Stimulated activated CD8-positive, alpha-beta memory T cell treated with anti-CD3 and anti-CD28 coated beads, Interleukin-4, amount 100 ng/mL, for 4 hours (primary cell): ENCODE results near the gene COL13A1.

Experiments
- DNase-seq, 2 donors: peaks; one replicate each; pipeline ENCODE4 v3.0.0-alpha.2; 2020; ENCODE audit warnings: low read depth in 2 of 2, low spot score in 1 of 2

COL13A1 gene

DNA sequence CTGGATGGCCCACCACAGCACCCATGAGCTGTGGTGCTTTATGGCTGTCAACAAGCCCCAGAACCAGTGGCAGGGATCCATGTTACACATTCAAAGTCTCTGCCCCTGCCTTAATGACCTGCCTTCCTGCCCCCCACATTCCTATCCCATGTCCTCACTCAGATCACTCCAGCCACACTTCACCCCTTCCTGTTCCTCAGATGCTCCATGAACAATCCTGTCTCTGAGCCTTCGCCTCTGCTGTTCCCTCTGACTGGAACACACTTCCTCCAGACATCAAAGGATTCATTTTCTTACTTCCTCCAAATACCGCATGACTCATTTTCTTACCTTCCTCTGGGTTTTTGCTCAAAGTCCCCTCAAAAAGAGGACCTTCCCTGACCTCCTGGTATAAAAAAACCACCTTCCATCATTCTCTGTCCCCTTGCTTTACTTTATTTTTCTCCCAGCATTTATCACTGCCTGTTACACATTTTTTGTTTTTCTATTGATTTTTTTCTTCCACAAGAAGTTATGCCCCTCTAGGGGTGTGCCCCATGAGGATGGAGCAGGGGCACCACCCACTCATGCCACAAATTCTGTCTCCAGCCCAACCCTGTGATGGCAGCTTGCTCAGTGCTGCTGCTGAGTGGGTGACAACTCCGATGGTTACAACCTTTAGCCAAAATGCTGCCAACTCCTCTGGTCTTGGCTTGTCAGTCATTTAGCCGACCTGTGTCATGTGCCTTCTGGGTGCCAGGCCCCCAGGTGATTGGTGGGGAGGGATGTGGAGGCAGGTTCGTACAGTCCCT lies 18.2 kb downstream of the COL13A1 start:
- DNase-seq: no peak

DNA sequence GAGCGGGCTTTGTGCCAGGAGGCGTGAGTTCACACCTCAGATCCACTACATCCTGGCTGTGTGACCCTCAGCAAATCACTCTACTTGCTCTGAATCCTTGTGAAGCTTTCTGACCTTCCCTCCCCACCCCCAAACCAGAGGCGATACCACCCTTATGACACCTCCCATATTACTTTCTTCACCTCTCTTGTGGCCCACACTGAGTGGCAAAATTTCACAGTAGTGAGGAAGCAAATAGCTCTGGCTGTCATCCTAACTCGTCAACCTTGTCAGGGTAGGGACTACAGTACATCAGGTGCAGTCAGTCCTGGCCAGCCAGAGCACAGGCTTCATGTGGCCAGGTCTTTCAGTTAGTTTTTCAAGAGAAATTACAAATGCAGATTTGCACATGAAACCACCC lies 19.1 kb downstream of the COL13A1 start:
- DNase-seq: no peak

DNA sequence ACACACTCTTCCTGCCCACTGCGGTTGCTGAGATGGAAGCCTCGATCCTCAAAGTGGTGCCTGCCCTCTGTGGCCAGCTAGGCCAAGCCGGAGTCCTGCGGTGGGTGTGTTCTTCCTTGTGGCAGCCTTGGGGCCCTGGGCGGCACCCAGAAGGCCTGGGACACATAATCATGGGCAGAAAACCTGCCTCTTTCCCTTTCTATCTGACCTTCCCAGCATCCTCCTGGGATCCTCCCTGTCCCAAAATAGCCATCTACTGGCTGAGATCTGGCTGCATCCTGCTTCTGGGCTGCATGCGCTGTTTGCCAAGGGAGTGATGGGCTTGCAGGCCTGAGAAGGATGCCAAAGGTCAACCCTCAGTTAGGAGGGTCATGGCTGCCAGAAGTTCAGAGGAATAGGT lies 23.9 kb downstream of the COL13A1 start:
- DNase-seq: no peak

DNA sequence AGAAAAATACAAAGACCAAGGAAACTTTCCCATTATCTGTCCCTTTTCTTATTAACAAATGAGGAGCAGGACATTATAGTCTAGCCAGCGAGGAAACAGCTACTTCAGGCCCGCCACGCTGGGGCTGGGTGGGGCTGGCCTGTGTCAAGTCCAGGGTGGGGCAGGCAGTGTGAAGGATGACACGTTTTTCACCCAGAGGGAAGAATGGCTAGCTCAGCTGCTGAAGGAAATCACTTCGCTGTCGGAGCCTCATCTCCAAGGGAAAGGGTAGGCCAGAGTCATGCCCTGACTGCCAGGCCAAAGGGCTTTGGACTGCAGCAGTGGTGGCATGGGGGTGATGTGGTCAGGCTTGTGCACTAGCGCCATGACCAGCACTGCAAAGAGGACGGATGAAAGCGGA lies 24.4 kb downstream of the COL13A1 start:
- no peak for DNase-seq

DNA sequence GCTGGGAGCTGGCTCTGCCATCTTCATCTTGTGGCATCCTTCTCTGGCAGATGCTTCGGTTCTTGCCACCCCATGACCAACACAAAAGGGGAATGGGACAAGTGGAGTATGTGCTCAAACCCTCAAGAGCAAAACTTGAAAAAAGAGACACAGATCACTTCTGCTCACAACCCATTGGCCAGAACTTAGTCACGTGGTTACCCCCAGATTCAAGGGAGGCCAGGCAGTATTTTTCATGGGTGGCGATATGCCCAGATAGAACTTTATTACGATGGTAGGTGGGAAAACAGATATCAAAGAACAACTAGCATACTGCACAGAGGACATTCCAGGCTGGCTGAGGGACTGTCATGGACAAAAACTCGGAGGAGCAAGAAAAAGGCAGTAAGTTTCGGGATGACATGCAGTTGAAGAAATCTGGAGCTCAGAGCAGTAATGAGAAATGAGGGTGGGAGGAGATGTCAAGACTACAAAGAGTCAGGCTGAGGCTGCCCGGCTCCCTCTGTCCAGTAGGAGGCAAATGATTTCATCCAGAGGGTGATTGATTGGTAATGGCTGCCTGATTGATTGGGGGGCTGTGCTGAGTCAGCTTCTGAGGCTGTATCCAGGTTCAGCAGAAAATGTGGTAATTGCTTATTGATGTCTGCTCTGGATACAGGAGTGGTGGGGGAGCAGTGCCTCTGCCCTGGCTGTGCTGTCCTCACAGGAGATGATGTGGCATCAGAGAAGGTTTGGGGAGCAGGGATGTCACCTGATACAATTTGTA lies 25.3 kb downstream of the COL13A1 start:
- no peak for DNase-seq

DNA sequence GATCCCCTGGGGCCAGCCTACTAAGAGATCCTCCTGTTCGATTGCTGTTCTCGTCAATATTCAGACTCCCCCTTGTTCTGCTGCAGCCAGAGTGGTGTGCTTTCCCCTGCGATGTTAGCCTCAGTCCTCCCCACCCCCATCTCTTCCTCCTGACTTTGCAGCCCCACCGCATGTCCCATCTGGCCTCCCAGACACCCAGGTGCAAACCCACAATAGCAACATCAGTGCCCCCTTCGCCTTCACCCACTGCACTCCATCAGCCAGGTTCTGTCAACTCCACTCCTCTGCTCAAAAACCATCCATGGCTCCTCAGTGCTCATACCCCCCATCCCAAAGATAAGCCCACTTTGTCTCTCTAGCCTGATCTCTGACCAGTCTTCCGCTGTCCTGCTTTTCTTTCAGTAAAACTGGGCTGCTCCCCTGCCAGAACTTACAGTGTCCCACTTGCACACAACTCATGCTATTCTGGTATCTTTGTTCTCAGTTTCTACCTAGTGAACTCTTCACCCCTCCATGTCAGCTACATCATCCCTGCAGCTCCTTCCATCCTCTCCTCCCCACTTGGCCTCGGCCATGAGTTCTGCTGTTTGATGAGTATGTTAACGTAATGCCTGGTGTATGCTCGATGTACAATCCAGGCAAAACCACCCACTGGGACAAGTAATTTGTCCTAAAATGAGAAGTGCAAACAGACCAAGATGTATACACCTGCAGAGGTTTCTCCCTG lies 26.6 kb downstream of the COL13A1 start:
- DNase-seq: no peak

DNA sequence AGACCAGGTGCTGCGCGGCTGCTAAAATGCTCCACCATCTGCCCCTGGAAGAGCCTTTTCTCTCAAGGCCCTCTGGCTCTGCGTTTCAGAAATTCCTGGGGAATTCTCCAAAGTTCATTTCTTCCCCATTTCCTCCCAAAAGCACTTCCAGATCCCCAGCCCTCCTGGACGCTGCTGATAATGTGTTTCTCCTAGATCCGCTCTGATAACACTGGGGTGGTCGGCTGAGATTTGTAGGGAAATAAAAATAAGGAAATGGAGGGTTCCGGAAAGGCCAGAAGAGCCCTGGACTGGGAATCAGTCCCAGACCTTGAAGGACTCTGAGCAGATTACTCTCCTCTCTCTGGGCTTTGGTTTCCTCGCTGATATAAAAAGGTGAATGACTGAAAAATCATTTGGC lies 28.1 kb downstream of the COL13A1 start:
- DNase-seq: no peak

DNA sequence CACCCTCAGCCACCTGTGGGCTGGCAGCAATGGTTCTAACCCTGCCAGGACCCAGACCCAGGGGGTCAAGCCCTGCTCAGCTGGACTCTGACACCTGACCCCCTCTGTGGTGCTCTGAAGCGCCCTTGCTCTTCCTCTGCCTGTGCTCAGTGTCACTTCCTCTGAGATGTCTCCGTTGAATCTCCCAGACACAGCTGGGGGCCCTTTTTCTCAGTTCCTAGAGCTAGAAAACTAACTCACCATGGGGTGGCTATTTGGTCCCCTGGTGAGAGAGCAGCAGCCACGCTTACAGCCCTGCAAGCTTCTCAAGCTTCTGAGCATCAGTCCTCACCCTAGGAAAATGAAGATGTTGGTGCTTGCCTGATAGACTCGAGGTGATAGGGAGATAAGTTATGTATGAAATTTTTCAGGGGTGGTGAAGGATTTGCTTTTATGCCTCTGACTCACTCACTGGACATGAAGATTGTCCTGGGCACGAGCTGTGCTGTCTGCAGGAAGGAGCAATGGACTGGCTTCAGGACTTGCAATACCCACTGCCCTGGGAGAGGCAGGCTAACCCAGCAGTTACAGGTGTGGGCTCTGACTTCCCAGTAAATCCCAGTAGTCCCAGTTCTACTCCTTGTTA lies 29.6 kb downstream of the COL13A1 start:
- DNase-seq: no peak

DNA sequence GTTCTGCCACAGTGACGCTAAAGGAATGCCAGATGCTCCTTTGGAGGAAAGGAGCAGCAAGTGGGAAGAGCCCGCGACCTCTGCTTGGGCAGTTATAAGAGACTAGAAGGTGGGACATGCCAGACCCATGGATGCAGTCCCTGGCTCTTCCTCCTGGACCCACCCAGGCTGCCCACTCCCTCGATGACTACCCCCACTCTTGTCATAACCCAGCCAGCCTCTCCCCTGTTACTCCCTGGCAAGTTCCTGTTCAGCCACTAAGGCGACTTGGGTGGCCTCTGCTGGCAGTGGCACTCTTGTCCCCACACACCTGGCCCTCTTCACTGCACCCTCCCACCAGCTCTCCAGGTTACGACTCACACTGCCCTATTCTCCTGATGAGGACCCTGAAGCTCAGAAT lies 33.5 kb downstream of the COL13A1 start:
- no peak for DNase-seq

DNA sequence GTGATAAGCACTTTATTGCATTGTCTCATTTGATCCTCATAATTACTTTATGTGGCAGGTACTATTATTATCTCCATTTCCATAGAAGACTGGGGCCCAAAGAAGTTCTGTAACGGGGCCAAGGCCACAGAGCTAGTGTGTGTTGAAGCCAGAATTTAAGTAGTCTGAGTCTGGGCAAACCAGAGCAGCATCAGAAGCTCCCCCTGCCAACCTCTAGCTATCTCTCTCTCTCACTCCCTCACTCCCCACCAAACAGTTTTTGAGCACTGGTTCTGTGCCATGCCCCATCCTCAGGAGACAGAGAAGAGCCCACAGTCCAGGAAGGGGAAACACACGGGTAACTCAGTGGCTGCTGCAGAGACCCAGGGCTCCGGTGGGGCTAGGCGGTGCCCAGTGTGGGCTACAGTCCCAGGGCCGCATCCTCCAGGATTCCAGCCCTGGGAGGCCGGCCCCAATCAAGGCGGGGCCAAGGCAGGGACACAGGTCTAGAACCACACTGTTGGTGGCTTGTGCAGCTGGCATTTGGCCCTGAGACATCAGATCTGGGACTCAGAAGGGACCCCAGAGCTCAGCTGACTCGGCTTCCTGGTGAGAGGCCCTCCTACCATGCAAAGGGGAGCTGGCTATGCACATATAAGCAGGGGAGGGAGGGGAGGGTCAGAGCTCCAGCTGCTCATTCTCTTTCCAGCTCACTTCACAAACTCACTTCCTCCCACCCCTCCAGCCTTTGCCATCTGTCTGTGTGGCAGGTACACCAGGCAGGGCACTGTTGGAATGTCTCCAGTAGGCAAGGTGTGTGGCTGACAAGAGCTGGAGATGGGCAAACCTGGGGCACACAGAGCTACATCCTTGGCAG lies 34.4 kb downstream of the COL13A1 start:
- DNase-seq: no peak

DNA sequence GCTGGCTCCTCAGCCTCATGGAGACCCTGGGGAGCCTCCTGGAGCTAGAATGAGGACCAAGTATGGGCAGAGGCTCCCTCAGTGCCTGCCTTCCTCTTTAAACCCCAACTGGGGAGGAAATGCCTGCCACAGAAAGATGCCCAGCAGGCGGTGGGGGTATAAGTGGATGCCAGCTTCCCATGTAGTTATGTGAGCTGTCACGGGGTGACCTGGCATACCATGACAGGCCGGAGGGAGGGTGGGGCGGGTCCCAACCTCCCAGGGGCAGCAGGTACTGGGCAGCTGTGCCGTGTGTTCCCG lies 35.0 kb downstream of the COL13A1 start:
- DNase-seq: no peak

DNA sequence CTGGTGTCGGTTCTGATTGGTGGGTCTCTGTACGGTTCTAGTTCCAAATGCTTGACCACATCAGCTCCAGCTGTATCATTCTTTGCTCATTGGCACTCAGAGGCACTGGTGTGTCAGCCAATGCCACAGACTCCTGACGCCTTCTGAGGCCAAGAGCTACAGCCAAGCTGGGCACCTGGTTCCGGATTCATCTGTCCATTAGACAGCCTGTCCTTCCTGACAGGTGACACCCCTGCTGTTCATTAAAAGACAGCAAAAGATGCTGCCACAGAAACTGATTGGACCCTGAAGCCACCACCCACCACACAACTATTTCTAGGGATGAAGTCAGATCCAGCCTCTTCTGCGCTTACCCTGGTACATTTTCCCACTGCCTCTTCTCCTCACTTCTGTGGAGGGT lies 35.6 kb downstream of the COL13A1 start:
- DNase-seq: no peak

DNA sequence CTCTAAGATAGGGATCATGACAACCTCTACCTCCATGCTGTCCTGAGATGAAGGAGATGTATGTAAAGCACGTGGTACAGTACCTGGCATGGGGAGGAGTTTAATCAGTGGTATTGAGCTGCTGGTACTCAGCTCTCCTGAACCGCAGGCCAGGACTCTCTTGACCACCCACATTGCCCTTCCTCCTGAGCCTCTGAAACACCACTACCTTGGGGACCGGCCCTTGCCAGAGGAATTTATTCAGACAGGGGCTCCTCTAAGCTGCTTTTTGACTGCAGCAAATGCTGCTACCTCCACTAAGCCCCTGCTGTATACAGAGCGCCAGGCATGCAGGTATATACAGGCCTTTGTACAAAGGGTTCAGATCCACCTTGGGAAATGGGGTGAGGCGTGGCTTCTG lies 36.7 kb downstream of the COL13A1 start:
- DNase-seq: no peak

DNA sequence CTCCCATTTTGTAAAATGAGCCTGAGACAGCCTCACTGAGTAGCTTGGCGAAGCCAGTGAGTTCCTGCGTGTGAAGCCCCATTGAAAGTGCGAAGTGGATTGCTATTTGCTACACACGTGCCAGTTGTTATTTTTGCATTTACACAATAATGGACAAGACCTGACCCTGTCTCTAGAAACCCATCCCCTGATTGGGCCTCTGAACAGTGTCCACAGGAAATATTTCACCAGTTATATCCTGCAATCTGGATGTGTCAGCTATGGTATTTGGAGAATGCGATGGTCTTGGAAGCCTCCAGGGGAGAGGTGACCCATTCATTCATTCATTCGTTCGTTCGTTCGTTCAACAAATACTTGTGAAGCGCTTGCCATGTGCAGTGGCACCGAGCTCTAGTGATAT lies 37.1 kb downstream of the COL13A1 start:
- no peak for DNase-seq

DNA sequence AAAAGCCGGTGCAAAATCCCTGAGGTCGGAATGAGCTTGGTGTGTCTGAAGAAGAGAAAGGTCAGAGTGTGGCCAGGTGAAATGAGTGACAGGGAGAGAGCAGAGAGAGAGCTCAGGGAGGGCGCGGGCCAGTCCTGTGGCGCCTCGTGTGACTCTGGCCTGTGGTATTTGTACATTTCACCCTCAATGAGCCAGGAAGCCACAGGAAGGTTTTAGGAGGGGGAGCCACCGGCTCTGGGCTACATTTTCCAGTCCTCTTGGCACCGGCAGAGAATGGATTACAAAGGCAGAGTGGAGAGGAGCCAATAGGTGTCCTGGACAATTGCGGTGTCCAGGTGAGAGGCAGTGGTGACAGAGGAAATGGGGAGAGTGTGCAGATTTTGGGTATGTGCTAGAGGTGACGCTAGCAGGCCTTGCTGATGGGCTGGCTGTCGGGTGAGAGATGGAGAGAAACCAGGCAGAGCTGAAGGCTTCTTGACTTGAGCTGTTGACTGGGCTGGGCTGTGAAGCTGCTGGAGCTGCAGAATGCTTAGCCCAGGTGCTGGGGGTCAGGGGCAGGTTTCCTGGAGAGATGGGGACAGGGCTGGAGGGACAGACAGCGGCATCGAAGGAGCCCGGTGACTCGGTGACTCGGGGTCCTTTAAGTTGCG lies 38.1 kb downstream of the COL13A1 start:
- no peak for DNase-seq

DNA sequence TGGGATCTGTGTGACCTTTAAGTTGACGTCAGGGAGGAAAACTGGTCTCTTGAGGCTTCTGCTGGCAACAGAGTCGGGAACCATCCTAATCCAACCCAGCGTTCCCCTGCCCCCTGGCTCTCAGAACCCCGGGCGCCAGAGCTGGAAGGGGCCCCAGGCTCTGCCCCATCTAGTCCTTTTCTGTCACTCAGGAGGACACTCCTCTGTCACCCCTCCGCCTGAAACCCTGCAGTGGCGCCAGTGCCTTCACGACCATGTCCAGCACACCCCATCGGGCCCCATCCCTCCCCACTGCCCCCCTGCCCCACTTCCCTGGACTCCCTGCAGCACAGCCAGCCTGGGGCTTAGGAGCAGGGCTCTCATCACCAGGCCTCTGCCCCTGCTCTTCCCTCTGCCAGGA lies 39.1 kb downstream of the COL13A1 start:
- DNase-seq: no peak

DNA sequence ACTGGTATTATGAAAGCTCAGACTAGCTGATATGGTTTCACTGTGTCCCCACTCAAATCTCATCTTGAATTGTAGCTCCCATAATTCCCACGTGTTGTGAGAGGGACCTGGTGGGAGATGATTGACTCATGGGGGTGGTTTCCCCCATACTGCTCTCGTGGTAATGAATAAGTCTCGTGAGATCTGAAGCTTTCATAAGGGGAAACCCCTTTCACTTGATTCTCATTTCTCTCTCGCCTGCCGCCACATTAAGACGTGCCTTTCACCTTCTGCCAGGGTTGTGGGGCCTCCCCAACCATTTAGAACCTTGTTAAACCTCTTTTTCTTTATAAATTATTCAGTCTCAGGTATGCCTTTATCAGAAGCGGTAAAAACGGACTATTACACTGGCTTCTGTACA lies 40.3 kb downstream of the COL13A1 start:
- no peak for DNase-seq

DNA sequence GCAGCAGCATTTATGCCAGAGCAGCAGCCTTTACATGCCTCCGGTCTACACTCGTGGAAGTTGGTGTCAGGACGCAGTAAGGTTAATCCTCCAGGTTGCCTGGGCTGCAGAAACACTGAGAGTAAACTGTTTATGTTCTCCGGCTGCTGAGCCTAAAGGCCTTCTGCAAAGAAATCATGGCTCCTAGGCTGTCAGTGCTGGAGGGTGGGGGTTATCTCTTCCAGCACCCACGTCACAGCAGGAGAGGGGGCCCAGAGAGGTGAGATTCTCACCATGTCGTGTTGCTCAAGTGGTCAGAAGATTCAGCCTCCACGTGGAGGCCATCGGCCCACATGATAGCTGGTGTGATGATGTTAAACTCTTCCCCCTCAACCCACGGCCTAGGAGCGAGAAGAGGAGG lies 41.2 kb downstream of the COL13A1 start:
- no peak for DNase-seq

DNA sequence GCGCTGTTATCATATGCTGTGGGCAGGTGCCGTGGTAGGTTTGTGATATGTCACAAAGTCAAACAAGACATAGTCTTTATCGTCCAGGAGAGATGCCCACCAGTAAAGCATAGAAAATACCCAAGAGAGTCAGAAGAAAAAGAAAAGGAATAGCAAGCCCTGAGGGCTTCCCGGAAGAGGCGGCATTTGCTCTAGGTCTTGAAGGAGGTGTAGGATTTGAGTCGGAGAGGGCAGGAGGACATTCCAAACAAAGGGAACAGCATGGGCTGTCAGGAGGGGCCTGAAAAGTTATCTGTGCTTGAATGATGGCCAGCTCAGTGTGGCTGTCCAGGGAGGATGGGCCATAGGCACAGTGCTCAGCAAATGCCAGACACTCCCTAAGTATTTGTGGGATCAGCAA lies 42.2 kb downstream of the COL13A1 start:
- DNase-seq: no peak

DNA sequence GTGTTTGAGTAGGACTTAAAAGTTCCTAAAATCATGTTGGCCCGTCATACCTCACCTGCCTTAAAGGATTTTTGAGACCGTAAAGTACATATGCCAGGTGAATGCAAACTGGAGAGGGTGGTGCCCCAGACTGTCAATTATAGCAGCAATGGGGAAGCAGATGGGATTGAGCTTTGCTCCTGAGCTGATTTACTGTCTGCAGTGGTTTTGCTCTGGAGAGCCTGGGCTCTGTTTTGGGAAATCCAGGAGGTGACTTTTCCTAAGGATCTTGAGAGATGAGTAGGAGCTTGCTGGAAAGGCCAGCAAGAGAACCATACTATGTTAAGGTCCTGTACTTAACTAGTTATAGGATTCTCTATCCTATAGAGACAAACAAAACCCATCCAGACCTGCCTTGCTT lies 43.0 kb downstream of the COL13A1 start:
- no peak for DNase-seq
